GM12892 (cell line): ENCODE data around the gene KIAA0513.

Source experiments
- POLR2A ChIP-seq: IDR thresholded peaks from 2 replicates; pipeline ENCODE4 v1.6.1; 2011; ENCODE audit warnings: low read depth, low read length, control low read depth
- POLR2AphosphoS5 ChIP-seq: IDR thresholded peaks from 2 replicates; pipeline ENCODE4 v1.6.1; 2011; ENCODE audit warnings: low read depth, low read length, control low read depth
- TAF1 ChIP-seq: IDR thresholded peaks from 2 replicates; pipeline ENCODE4 v1.6.1; 2011; ENCODE audit warnings: low read depth, mild to moderate bottlenecking, control low read depth, low read length, borderline replicate concordance

DNA sequence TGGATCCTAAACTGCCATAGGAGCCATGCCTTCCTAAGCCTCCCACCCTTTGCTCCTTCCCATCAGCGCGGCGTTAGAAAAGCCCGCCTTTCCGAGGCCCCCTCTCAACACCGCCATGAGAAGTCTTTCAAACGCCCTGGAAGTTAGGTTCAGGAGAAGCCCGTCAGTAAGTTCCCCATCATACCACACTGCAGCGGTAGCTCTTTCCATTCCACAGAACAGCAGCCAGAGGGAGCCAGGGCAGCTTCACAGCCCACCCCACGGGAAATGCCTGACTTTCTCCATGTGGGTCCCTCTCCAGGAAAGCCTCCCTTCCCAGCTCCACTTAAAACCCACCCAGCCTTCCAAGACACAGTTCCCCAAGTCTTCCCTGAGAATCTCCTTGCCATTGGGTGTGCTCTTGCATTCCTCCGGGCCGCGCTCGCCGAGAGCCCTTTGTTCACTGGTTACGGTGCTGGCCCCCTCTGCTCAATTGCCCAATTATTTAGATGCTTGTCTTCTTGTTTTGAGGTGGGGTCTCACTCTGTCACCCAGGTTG, 28.7 kb downstream of the KIAA0513 start:
- TF ChIP-seq POLR2AphosphoS5 (no peak), POLR2A (no peak), TAF1 (no peak)
